Right lobe of liver (tissue), 6 donors: ENCODE data around the gene FAM83F. TPM values are rescaled to one million over a fixed set of nuclear protein-coding genes. Genes with fewer than 3 reads are reported as not detected.
"Not testable (repeated sequence)": the region's sequence is repeated elsewhere in the genome, so short reads cannot be mapped to it uniquely, and the experiment has no call there.

Source experiments
- ATAC-seq, 4 donors: fragments of 200-7000 bp; cut with Tn5 transposase; one replicate each; pipeline ENCODE4 v1.9.1; 2020; ENCODE audit warnings: mild to moderate bottlenecking in 4 of 4, moderate library complexity in 4 of 4
- DNase-seq, 3 donors: peaks; one replicate each; pipeline ENCODE4 v3.0.0-alpha.2; 2020
- H3K27ac ChIP-seq, 3 donors: fragments of 200-600 bp; one replicate each; pipeline ENCODE4 v1.8.0; 2022
- H3K27me3 ChIP-seq, 2 donors: fragments of 200-600 bp; one replicate each; pipeline ENCODE4 v1.8.0; 2022
- H3K36me3 ChIP-seq, 4 donors: fragments of 200-600 bp; sonication (generic) in 1 of 4; one replicate each; pipeline versions ENCODE4 v1.5.1 to v1.8.0; 2017 to 2022; ENCODE audit warnings: control low read depth in 1 of 4
- H3K4me1 ChIP-seq, 4 donors: fragments of 200-600 bp; sonication (generic) in 1 of 4; one replicate each; pipeline versions ENCODE4 v1.5.1 to v1.8.0; 2017 to 2022; ENCODE audit warnings: control low read depth in 1 of 4
- H3K4me3 ChIP-seq, 3 donors: fragments of 200-600 bp; one replicate each; pipeline ENCODE4 v1.8.0; 2022
- H3K9me3 ChIP-seq, 4 donors: fragments of 200-600 bp; sonication (generic) in 1 of 4; one replicate each; pipeline versions ENCODE4 v1.5.1 to v1.8.0; 2017 to 2022; ENCODE audit warnings: control low read depth in 1 of 4
- CTCF ChIP-seq, 4 donors: fragments of 200-600 bp in 3 of 4; fragments of 450-650 bp in 1 of 4; IDR thresholded peaks; one replicate each; pipeline versions ENCODE4 v1.5.1 to v1.8.0; 2016 to 2022; ENCODE audit warnings: antibody characterized with exemption in 4 of 4, mild to moderate bottlenecking in 2 of 4
- POLR2A ChIP-seq: fragments of 450-650 bp; IDR thresholded peaks from one replicate; pipeline ENCODE4 v1.6.1; 2017; ENCODE audit warnings: antibody characterized with exemption, mild to moderate bottlenecking
- WGBS: methylation state at CpG from one replicate; pipeline ENCODE4 v1.1.6; 2018; ENCODE audit warnings: low coverage, low lambda C conversion rate; ENCODE audit not compliant: insufficient coverage; ENCODE audit errors: missing lambda C conversion rate; 5-methylcytosine and 5-hydroxymethylcytosine counted together
- intact Hi-C, 2 donors: fragments of 100-400 bp; cut with DNase I; formaldehyde crosslinking; loops; one replicate each; pipeline versions ENCODE4 v1.11.2 to v1.14.1; 2022
- total RNA-seq, 6 experiments: library from RNA; depleted of rRNA in 2 of 6; stranded (reverse); fragments of >200 nt in 2 of 6; fragmentation: NEBNext Ultra II Directional in 3 of 6; extraction: Animal tissue kit (Norgen Biotek cat#: 25700) in 3 of 6; gene quantifications; one replicate each; pipeline versions ENCODE4 v1.1.0 to v1.2.4, GENCODE V29; 2016 to 2023
- donor health status: DM: no; HTN: yes; CAD: no.
- donor health status: DM: no; HTN: no; CAD: no.
- donor health status: DM: no; HTN: no; CAD: no.
- donor health status: DM: no; HTN: yes; CAD: no.
- donor health status: DM: no; HTN: yes; CAD: no.

The FAM83F gene
- total RNA-seq, 6 experiments from 2014 or later = 1.1 to 4.5 (median 1.6) TPM

DNA sequence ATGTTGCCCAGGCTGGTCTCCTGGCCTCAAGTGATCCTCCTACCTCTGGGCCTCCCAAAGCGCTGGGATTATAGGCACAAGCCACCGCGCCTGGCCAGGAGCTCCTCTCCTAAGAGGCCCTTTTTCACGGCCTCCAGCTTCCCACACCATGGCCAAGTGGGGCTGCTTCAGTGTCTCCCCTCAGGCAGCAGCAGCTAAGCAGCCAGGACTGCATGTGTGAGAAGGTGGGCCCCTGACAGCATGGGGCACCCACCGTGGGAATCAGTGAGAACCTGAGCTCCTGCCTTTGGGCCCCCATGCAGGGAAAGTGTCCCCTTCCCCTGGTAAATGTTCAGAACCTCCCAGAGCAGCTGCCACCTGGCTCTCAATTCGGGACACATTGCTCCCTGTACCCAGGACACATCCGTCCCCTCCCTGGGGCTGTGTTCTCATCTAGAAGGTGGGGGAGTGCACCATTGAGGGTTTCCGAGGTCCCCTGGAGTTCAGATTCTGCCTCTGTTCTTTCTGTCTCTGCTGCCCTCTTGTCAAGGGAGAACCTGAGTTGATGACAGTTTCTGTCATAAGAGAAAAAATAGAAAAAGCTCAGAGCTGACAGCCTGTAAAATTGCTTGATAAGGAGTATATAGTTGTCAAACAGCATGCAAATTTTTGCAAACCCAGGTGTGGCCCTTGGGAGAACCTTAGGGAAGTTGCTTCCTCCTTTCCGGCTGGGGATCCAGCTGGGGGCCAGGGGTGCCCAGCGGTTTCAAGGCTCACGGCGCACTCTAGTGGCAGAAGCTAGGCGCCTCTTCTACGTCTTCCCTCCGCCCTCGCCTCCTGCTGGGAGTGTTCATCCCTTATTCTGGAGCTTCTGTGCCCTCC lies 29.7 kb downstream of the FAM83F start:
- no peak overlapping the region for H3K4me3 ChIP-seq
- WGBS = 24% methylated on average over 14 of the region's 16 CpGs
- no peaks in the 10 kb centered on the region for H3K27me3 ChIP-seq
- ATAC-seq (peak; percentile 85 to 95 (median 92)), DNase-seq (peak; percentile 73 to 79 (median 76))
- H3K4me1 ChIP-seq = no peaks in the 10 kb centered on the region
- H3K27ac ChIP-seq = no peak overlapping the region
- no peaks in the 10 kb centered on the region for H3K9me3 ChIP-seq
- no peaks in the 10 kb centered on the region for H3K36me3 ChIP-seq
- TF ChIP-seq POLR2A = no peak
- TF ChIP-seq CTCF (IDR thresholded peaks at IDR 0.05) = peak; percentile 80 to 93 (median 91)
- intact Hi-C loops = loop anchor here (5.0 to 10.0 kb wide), 4 partner anchors 90 to 487 kb away; no protein-coding TSS in a partner anchor

DNA sequence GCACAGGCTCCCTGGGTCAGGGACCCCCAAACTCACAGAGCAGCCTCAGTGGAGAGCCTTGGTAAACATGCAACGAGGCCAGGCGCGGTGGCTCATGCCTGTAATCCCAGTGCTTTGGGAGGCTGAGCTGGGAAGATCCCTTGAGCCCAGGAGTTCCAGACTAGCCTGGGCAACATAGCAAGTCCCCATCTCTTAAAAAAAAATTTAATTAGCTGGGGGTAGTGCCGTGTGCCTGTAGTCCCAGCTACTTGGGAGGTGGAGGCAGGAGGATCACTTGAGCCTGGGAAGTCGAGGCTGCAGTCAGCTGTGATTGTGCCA lies 30.3 kb downstream of the FAM83F start:
- intact Hi-C loops = loop anchor here (5.0 to 10.0 kb wide), 4 partner anchors 90 to 488 kb away; no protein-coding TSS in a partner anchor
- not testable (repeated sequence) for H3K4me1 ChIP-seq, H3K9me3 ChIP-seq, DNase-seq, H3K27me3 ChIP-seq, H3K36me3 ChIP-seq, H3K27ac ChIP-seq, ATAC-seq, H3K4me3 ChIP-seq
- WGBS = 17% methylated on average over 5 of the region's 5 CpGs

- Histone ChIP-seq H3K4me1 (no peaks in the 10 kb centered on the region), H3K27ac (no peak overlapping the region), H3K27me3 (no peaks in the 10 kb centered on the region), H3K36me3 (no peaks in the 10 kb centered on the region), H3K9me3 (no peaks in the 10 kb centered on the region), H3K4me3 (no peak overlapping the region)
- intact Hi-C loops = loop anchor here (5.0 to 10.0 kb wide), 4 partner anchors 91 to 489 kb away; no protein-coding TSS in a partner anchor
- DNase-seq (no peak), ATAC-seq (no peak)
- TF ChIP-seq CTCF (IDR thresholded peaks at IDR 0.05) = no peak
- TF ChIP-seq POLR2A = no peak
- WGBS = 94% methylated on average over 3 of the region's 10 CpGs
Observed at GRCh38 chr22:40025856-40026255, 31.1 kb downstream of the FAM83F start.

DNA sequence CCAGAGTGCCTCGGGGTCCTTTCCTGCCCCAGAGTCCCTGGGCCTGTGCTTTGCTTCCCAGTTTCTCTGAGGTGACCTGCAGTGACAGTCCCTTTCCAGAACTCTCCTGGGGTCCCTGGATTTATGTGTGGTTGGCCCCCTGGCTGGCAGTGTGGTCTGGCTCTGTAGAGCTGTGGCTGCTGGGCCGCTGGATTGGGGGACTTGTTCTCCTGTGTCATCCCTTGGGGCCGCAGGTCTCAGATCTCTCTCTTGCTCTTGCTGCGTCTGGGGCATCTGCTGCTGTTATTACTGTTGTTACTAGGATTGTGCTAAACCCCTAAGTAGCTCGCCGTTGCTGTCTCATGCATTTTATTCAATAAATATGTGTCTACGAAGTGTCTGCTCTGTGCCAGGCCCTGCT lies 31.9 kb downstream of the FAM83F start:
- 58% methylated on average over 3 of the region's 7 CpGs for WGBS
- H3K4me3 ChIP-seq = no peak overlapping the region
- no peaks in the 10 kb centered on the region for H3K36me3 ChIP-seq

More for the DNA sequence above, 31.9 kb downstream of the FAM83F start:
- Histone ChIP-seq H3K9me3 (no peaks in the 10 kb centered on the region), H3K27ac (no peak overlapping the region), H3K27me3 (no peaks in the 10 kb centered on the region), H3K4me1 (no peaks in the 10 kb centered on the region)
- intact Hi-C loops = loop anchor here (5.0 to 10.0 kb wide), 4 partner anchors 92 to 489 kb away; no protein-coding TSS in a partner anchor
- TF ChIP-seq CTCF (IDR thresholded peaks at IDR 0.05) (no peak), POLR2A (no peak)
- no peak for DNase-seq
- no peak for ATAC-seq
